Sigmoid colon (tissue), 3 donors: ENCODE data around the gene ARHGAP28.

Experiments
- CTCF ChIP-seq, 4 experiments: fragments of 450-650 bp in 3 of 4; fragments of 200-600 bp in 1 of 4; IDR thresholded peaks; one replicate each; pipeline ENCODE4 v1.5.1; 2016 to 2019; ENCODE audit warnings: antibody characterized with exemption in 4 of 4, mild to moderate bottlenecking in 3 of 4, moderate library complexity in 2 of 4
- POLR2A ChIP-seq, 2 donors: fragments of 450-650 bp; IDR thresholded peaks; one replicate each; pipeline ENCODE4 v1.6.1; 2016; ENCODE audit warnings: antibody characterized with exemption in 2 of 2, mild to moderate bottlenecking in 2 of 2, moderate library complexity in 2 of 2

- TF ChIP-seq POLR2A (IDR thresholded peaks at IDR 0.05) = no peak
- no peak for TF ChIP-seq CTCF (IDR thresholded peaks at IDR 0.05)
Measured at GRCh38 chr18:6778459-6779247, 49.1 kb downstream of the ARHGAP28 start.
